HG02840 (cell line): ENCODE results near the gene JAG2.

Experiments used
- ATAC-seq: cut with Tn5 transposase; IDR thresholded peaks from one replicate; pipeline ENCODE4 v1.9.1; 2021; ENCODE audit warnings: mild to moderate bottlenecking, moderate library complexity, moderate number of reproducible peaks; ENCODE audit not compliant: unreplicated experiment, low FRiP score

Gene JAG2

DNA sequence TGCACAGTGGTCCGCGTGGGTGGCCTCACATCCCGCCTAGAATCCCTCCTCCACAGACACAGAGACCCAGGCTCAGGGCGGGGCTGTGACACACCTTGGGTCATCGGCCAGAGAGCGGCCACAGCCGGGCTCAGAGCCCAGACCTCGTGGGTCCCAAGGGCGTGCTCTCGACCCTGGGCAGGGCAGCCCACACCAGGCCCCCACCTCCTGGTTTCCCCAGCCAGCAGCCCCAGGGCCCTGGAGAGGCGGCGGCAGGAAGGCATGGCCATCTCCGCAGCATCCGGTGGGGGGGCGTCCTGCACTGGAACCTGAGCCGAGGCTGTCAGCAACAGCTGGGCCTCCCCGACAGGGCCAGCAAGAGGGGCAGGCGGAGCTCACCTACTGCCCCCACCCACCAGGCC is 15.2 kb downstream of the JAG2 start:
- ATAC-seq: no peak

DNA sequence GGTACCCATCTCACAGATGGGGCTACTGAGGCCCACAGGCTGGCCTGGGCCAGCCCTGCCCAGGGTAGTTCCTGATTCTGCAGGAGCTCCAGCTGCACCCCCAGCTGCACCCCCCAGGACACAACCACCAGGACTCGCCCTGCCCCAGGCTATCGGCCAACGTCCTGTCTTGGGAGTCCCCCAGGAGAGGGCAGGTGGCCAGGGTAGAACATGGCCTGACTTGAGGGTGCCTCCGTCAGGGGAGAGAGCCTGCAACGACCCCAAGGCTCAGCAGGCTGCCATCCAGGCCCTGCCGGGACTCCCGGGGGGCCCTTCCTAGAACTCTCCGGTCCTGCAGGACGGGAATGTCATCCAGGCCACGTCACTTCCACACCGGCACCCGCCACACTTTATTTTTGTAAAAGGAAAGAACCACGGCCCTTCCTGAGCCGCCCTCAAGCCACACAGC is 15.8 kb downstream of the JAG2 start:
- no peak for ATAC-seq

DNA sequence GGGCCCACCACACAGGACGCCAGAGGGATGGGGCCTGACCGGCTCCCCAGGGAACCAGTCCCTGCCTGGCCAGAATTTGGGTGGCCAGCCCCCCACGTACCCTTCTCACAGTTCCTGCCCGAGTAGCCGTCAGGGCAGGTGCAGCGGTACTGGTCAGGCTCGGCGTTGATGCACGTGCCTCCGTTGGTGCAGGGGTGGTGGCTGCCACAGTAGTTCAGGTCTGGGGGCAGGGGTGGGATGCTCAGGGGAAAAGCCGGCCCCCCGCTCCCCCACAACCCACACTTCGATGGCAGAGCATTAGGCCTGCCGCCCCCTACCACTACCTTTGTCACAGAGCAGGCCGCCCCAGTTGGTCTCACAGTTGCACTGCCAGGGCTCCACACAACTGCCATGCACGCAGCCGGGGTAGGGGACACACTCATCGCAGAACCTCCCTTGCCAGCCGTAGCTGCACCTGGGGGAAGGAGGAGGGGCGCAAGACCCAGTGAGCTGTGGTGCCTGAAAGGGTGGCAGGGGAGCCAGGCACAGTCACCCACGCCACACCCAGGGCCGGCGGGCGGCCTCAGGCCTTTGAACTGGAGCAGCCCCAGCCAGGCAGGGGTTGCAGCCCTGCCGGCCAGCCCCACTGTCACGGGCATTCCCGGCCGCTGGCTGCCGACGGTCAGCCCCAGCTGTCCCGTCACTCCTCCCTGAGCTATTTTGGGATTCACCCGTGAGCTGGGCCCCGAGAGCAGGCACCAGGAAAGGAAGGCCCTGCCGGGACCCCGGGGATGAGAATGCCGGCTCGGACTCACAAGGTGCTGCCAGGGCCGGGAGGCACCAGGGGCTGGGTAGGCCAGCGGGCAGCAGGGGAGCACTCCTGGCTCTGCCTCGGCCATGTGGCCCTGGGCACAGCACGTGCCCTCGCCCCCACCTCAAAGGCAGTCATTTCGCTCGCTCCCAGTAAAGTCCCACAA is 16.5 kb downstream of the JAG2 start:
- ATAC-seq: no peak

DNA sequence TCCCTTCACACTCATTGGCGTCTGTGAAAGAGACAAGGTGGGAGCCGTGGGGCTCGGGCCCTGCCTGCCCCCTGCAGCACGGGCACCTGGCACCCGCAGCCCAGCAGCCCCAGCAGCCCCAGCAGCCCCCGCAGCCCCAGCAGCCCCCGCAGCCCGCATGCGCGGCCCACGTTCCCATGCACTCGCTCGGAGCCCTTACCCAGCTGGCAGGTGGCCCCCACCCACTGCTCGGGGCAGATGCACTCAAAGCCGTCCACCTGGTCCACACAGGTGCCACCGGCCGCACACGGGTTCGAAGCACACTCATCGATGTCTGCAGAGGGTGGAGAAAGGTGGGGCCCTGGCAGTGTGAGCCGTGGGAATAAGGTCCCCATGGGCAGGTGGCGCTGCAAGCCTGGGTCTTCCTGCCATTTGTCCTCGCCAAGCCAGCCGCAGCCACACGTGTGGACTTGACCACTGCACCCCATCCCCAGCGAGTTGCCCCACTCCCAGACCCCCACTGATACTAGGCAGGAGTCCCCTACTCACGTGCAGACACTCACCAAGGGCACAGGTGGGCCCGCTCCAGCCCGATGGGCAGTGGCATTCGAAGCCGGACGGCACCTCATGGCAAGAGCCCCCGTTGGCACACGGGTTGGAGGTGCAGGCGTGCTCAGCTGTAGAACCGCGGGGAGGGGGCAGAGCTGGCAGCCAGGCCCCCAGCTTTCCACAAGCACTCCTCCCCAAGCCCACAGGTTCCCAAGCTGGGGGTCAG is 17.3 kb downstream of the JAG2 start:
- no peak for ATAC-seq

DNA sequence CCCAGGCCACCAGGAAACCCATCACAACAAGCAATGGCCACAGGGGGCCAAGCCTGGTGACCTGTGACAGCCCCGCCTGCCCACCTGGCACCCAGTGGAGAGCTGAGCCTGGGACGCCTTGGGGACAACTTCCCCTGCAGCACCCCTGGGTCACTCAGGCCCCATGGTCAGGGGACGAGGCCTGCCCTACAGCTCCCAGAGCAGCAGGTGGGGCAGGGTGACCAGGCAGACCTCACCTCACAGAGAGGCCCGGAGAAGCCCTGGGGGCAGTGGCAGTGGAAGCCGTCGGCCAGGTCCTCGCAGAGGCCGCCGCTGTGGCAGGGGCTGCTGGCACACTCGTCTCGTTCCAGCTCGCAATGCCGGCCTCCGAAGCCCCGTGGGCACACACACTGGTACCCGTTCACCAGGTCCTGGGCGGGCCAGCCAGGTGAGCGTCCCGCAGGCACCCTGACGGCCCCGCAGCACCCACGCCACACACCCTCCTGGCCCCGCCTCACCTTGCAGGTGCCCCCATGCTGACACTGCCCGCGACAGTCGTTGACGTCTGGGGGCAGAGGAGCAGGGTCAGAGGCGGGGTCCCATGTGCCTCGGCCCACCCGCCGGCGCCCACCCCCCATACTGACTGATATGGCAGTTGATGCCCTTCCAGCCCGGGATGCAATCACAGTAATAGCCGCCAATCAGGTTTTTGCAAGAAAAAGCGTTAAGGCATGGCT is 18.1 kb downstream of the JAG2 start:
- no peak for ATAC-seq

DNA sequence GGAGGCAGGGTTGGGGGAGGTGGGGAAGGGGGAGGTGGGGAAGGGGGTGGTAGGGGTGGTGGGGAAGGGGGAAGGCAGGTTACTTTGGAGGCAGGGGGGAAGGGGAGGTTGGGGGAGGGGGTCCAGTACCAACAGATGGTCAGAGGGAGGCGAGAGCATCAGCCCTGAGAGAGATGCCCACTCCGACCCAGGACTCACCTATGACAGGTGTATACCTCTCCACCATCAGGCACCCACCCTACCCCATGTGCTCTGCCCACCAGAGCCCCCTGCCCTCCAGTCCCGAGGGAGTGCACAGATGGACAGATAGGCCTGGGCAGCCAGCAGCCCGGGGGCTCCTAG is 18.6 kb downstream of the JAG2 start:
- no peak for ATAC-seq

DNA sequence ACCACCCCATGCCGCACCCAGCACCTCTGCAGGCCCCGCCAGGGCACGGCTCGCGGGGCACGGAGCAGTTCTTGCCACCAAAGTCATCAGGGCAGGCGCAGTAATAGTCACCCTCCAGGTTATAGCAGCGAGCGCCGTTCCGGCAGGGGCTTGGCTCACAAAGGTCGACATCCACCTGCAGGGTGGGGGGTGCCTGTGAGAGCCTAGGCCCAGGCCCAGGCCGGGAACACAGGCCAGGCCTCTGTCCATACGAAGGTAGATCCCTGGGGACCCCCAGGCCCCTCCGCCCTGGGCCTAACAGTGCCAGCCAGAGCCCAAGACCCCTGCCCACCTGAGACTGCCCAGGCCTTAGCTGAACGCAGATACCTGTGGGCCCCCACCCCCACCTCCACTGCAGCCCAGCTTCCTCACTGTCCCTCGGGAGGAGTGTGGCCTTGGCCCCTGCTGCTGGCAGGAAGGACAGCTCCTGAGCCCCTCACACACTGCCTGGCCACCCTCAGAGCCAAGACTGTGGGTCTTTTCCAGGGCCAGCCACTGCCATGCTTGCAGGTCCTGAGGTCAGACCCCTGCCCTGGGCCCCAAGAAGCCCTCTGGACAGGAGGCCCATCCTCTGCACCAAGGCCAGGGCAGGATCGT is 19.3 kb downstream of the JAG2 start:
- no peak for ATAC-seq

DNA sequence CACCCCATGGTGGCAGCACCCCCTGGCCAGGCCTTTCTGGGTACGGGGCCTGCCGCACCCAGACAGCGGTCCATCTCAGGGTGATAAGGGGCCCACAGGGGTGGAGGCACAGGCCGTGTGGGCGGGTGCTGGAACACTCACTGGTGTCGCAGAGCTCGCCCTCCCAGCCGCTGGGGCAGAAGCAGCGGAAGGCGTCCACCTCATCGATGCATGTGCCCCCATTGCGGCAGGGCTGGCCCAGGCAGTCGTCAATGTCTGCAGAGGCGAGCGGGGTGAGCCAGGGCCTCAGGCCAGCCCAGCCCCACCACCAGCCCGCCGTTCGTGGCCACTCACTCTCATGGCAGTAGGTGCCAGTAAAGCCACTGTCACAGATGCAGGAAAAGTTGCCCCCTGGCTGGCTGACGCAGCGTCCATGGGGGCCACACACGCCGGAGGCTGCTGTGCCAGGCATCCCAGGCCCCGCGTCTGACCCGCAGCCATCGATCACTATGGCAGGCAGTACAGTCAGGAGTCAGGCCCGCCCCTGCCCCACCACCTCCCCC is 19.9 kb downstream of the JAG2 start:
- ATAC-seq: no peak

DNA sequence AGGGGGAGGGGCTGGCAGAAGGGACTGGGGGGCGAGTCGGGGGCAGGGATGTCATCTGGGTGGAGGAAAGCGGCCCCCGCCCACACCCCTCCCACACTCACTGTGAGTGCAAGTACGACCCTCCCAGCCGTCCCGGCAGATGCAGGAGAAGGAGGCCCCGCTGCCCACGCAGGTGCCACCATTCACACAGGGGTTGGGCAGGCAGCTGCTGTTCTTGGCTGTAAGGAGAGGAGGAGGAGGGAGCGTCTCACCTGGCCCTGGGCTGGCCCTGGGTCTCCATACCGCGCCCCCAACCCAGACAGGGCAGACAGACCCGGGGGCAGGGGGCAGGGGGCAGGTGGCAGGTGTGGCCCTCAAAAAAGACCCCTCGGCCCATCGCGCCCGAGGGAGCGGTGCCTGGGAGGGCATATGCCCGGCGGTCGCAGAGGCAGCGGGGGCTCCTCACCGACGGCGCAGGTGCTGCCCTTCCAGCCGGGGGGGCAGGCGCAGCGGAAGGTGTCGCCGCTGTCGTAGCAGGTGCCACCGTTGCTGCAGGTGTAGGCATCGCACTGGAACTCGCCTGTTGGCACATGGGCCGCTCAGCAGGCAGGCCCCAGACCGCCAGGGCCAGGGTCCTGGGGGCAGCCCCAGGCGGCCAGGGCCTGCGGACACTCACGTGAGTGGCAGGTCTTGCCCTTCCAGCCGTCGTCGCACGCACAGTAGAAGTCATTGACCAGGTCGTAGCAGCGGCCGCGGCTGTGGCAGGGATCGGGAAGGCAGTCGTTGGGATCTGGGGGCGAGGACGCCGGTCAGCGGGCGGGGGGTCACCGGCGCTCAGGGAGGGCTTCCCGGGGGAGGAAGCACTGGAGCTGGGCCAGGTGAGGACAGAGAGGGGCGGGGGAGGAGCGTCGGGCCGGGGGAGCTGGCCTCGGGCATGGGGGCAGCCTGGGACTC is 20.6 kb downstream of the JAG2 start:
- no peak for ATAC-seq

DNA sequence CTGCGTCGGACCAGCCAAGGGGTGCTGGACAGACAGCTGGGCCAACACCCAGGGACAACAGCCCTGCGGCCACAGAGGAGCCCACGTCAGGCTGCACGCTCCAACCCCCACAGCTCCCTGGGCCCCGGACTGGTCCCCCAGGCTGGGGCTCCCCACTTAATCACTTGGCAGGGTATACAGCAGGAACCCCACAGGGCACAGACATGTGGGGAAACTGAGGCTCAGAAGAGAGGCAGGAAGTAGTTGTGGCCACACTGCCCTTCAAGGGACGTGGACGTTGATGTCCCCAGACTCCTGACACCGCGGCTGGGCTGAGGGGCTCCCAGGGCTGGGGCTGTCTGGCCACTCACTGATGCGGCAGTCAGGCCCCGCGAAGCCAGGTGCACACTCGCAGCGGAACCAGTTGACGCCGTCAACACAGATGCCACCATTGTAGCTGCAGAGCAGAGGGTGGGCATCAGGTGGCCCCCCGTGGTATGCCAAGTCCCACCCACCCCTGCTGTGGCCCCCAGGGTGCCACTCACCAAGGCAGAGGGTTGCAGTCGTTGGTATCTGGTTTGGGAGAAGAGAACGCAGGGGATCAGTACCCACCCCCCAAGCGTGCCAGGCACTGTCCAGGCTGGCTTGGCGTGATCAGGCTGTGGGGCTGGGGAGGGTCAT is 21.5 kb downstream of the JAG2 start:
- no peak for ATAC-seq

DNA sequence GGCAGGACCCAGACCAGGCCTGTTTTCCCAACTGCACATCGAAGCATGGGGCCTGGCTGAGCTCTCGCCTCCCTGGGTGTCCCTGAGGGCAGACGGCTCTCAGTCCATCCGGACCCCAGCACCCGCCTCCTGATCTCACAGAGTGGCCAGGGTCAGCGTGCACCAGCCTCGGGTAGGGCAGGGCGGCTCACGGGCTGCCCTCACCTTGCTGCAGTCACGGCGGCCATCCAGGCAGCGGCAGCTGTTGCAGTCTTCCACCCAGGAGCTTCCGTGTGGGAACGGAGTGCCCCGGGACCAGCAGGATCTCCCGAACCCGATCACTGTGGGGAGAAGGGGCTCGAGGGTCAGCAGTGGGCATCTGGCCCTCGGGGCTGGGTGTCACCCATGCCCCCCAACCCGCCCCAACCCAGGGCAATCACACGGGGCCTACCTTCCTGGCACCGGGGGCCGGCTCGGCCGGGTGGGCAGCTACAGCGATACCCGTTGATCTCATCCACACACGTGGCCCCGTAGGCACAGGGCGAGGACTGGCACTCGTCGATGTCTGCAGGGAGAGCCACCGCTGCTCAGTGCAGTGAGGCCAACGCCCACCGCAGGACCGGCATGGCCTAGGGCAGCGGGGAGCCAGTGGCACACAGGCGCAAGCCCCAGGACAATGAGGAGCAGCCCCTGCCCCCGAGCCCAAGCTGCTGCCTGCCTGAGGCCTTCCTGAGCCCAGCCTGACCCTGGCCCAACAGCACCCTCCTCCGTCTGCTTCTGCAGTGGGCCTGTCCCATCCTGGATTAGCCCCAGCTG is 22.2 kb downstream of the JAG2 start:
- ATAC-seq: no peak

DNA sequence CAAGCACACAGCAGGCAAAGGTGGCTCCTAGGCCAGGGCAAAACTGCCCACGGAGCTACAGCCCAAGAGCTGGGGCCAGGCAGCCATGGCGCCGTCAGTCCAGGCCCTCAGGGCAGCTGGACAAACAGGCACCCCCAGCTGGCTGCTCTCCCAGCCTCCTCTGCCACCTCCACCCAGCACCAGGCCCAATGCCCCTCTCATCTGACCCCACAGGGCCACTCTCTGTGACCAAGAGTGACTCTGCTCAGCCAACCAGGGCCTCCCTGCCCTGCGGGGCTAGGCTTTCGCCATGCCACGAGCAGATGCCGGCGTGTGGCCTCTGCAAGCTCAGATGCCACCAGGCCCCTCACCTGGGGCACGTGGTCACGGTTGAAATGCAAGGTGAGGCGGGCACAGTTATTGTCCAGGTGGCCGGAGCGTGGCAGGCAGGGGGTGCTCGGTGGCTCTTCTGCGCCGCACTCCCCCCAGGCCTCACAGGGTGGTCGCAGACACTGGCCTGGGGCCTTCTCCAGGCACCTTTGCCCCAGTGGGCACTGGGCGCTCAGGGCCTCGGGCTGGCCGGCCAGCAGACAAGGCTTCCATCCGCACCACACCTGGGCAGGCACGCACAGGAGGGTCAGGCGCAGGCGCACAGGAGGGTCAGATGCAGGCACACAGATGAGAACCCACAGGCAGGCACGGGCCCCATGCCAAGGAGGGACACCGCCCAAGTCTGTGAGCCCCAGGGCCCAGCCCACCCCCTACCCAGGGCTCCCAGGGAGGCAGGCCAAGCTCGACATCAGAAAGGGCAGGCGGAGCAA is 23.0 kb downstream of the JAG2 start:
- no peak for ATAC-seq

DNA sequence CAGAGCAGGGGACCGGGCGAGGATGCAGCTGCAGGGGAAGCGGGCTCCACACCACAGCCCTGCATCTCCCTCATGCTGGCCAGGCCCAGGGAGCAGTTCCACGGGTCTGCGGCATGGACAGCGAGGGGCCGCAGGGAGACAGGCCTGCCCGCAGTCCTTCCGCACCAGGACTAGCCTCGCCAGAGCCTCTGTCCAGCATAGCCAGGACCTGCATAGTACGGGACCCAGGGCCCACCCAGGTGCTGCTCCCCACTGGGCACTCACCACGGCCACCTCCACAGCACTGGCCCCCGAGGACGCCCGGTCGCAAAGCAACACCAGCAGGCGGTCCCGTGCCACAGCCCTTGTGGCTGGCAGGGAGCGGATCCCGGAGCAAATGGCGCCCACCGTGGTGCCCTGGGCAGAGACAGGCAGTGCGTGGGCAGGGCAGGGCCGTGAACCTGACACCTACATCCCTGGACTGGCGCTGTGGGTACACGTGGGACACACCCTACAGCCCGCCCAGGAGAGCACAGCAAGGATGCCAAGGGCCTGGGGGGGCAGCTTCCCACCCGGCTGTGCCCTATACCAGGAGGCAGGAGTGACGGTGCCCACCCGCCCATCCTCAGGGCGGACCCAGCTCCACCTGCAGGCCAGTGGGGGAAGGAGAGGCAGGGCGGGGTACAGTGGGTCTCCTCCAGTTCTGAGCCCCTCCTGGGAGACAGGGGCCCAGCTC is 23.8 kb downstream of the JAG2 start:
- no peak for ATAC-seq

DNA sequence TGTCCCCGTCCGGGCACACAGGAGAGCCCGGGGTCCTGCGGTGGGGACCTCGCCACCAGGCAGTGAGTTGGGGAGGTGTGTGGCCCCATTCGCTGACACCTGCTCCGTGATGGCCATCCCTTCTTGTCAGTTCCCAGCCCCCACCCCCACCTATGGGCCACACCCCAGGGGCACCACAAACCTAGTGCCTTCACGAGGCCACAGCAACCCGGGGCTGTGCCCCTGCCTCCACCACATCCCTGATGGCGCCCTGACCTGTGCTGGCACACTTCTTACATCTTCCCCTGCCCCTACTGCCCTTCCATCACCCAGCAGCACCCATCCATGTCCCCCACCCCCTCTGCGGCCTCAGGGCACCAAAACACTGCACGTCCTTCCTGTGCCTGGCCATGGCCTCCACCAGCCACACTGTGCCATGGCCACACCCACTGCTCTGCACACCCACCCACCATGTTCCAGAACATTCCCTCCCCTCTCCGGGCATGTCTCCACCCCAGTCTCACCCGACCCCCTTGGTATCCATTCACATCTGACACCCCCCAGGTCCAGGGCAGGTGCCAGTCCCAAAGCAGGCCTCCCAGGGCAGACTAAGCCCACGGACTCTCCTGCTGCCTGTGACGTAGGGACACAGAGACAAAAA is 24.4 kb downstream of the JAG2 start:
- ATAC-seq: no peak

DNA sequence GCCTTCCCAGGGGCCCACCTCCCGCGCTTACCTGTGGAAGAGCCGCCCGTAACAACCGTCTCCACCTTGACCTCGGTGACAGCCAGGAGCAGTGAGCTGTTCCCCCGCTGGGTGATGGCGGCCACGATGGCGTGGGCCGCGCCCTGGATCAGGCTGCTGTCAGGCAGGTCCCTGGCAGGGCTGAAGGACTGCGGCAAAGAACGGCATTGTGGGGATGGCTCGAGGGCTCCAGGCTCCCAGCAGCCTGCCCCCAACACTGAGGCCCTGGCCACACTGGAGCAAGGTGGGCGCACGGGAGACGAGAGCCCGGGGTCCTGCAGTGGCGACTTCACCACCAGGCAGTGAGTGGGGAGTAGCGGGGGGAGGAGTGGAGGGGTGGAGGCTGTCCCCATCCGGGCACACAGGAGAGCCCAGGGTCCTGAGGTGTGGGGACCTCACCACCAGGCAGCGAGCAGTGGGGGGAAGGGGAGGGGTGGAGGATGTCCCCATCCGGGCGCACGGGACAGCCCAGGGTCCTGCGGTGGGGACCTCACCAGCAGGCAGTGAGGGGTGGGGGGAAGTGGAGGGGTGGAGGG is 25.0 kb downstream of the JAG2 start:
- no peak for ATAC-seq
